Measurements from ENCODE around the gene SLFN11. TPM values are rescaled to one million over a fixed set of nuclear protein-coding genes. Genes with fewer than 3 reads are reported as not detected.
"Not testable (repeated sequence)": the region's sequence is repeated elsewhere in the genome, so short reads cannot be mapped to it uniquely, and the experiment has no call there.

The SLFN11 gene, protein sequence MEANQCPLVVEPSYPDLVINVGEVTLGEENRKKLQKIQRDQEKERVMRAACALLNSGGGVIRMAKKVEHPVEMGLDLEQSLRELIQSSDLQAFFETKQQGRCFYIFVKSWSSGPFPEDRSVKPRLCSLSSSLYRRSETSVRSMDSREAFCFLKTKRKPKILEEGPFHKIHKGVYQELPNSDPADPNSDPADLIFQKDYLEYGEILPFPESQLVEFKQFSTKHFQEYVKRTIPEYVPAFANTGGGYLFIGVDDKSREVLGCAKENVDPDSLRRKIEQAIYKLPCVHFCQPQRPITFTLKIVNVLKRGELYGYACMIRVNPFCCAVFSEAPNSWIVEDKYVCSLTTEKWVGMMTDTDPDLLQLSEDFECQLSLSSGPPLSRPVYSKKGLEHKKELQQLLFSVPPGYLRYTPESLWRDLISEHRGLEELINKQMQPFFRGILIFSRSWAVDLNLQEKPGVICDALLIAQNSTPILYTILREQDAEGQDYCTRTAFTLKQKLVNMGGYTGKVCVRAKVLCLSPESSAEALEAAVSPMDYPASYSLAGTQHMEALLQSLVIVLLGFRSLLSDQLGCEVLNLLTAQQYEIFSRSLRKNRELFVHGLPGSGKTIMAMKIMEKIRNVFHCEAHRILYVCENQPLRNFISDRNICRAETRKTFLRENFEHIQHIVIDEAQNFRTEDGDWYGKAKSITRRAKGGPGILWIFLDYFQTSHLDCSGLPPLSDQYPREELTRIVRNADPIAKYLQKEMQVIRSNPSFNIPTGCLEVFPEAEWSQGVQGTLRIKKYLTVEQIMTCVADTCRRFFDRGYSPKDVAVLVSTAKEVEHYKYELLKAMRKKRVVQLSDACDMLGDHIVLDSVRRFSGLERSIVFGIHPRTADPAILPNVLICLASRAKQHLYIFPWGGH
- 10 to 100 TPM; 10.9 to 28.4 (median 15.5) TPM for polyA plus RNA-seq (ENCODE audit: insufficient read length in 4 of 4)

DNA sequence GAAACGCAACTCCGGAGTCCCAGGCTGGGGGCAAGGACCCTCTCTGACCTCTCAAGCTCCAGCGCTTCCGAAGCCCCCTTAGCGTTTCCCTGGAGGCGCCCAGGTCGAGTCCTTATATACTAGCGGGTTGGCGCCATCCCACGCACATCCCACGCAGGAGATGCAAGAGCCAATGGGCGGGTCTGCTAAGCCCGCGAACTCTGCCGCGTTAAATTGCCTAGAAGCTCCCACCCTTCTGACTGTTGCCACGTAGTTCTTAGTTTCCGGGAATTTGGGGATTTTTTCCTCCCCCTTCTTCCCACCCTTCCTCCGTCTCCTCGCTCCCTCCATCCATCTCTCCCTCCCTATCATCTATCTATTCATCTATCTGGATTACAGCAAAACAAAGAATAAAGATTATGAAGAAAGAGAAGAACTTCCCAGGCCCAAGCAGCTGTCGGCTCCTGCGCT lies at the start of gene SLFN11:
TSS of gene SLFN11 (minus strand) at position 88 of the 450 bp plus-strand sequence. CDS start 9,814 bp downstream, outside the sequence.
- DNase-seq (ENCODE audit: low read depth in 4 of 4, low spot score in 3 of 4): peak; percentile 29 to 45 (median 32)

GRCh38 chr17:35421069-35421468 lies 47.6 kb upstream of the SLFN11 start:
- DNase-seq (ENCODE audit: low read depth in 4 of 4, low spot score in 3 of 4): not testable (repeated sequence)

DNA sequence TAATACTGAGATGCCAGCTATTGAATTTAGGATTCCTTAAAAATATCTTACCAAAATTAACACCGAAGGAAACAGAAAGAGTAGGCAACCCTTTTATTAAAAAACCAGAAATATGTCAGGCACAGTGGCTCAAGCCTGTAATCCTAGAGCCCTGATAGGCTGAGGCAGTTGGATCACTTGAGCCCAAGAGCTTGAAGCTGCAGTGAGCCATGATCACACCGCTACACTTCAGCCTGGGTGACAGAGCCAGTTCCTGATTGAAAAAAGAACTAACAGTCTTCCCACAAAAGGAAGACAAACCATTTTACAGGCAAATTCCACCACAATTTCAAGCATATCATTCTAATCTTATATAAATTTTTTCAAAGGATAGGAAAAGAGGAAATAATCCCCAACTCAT lies 43.2 kb upstream of the SLFN11 start:
- no peak for DNase-seq (ENCODE audit: low read depth in 4 of 4, low spot score in 3 of 4)

DNA sequence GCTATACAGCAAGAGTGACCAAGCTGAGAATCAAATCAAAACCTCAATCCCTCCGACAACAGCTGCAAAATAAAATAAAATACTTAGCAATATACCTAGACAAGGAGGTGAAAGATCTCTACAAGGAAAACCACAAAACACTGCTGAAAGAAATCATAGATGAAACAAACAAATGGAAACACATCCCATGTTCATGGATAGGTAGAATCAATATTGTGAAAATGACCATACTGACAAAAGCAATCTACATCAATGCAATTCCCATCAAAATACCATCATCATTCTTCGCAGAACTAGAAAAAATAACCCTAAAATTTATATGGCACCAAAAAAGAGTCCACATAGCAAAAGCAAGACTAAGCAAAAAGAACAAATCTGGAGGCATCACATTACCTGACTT lies 41.3 kb upstream of the SLFN11 start:
- not testable (repeated sequence) for DNase-seq (ENCODE audit: low read depth in 4 of 4, low spot score in 3 of 4)

DNA sequence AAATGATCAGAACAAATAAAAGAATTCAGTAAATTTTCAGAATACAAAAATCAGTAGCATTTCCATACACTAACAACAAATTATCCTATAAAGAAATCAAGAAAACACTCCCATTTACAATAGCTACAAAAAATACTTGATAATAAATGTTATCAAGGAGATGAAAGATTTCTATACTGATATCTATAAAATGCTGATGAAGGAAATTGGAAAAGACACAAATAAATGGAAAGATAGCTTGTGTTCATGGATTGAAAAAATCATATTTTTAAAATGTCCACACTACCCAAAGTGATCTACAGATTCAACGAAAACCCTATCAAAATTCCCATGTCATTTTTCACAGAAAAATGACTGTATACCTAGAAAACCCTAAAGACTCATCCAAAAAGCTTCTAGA lies 40.8 kb upstream of the SLFN11 start:
- DNase-seq (ENCODE audit: low read depth in 4 of 4, low spot score in 3 of 4): no peak

DNA sequence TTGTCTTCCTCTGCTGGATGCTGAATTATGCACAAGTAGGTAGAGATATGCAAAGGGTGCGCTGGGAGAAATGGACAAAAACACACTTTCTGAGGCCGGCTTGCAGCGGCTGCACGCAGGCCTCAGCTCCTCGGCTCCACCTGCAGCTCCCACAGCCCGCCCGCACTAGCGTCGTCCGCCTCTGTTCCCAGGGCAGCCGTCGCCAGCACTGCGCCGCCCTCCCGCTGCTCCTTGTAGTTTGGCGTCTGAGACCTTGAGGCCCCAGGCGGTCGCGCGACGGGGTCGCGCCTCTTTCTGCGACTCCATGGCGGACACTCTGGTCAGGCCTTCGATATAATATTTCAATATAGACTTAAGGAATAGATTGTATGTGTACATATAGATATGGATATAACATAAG lies 34.1 kb upstream of the SLFN11 start:
- DNase-seq (ENCODE audit: low read depth in 4 of 4, low spot score in 3 of 4): no peak

- DNase-seq (ENCODE audit: low read depth in 4 of 4, low spot score in 3 of 4): no peak
These were observed 33.1 kb upstream of the SLFN11 start for GRCh38 chr17:35406568-35406967.

GRCh38 chr17:35404360-35404759 lies 30.9 kb upstream of the SLFN11 start:
- DNase-seq (ENCODE audit: low read depth in 4 of 4, low spot score in 3 of 4): no peak

- not testable (repeated sequence) for DNase-seq (ENCODE audit: low read depth in 4 of 4, low spot score in 3 of 4)
These were observed 20.4 kb upstream of the SLFN11 start for GRCh38 chr17:35393783-35394182.

DNA sequence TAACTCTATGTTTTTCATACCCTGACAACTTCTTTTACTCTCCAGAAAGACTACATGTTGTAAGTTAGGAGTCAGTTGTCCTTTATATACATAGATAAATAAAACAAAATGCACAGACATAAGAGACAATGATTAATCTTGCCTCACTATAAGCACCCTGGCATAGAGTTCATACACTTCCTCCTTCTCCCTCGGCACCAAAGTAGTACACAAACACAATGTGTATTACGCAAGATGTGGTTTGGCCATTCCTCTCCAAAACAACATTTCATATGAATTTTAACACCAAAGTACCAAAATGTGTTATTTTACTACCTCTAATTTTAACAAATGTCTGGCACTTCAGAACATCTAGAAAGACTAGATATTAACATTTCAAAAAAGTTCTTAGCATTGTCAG lies 17.2 kb upstream of the SLFN11 start:
- no peak for DNase-seq (ENCODE audit: low read depth in 4 of 4, low spot score in 3 of 4)

DNA sequence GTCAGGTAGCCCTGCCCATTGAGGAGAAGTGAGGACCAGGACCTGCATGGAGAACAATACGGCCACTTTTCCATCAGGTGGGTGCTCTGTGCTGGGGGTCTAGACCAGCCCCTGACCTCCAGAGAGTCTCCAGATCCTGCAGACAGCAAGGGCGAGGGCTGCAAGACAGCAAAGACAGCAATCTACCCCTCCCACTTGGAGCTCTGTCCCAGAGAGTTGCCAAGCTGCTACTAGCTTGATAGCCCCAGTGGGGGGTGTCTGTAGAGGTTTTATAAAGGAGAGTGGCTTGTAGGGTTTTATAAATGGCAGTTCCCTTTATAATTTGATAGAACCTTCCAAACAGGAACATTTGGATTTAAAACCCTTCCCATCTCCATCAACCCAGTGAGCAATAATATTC lies 16.7 kb upstream of the SLFN11 start:
- no peak for DNase-seq (ENCODE audit: low read depth in 4 of 4, low spot score in 3 of 4)

DNA sequence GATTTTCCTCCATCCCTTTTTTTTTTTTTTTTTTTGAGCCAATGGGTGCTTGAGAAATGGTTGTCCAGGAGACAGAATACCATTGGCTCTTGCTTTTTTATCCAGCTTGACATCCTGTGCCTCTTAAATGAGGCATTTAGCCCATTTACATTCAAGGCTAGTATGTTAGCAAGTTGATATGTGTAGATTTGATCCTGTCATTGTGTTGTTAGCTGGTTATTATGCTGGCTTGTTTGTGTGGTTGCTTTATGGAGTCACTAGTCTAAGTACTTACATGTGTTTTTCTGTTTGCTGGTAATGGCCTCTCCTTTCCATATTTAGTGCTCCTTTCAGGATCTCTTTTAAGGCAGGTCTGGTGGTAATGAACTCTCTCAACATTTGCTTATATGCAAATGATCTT lies 14.1 kb upstream of the SLFN11 start:
- no peak for DNase-seq (ENCODE audit: low read depth in 4 of 4, low spot score in 3 of 4)

DNA sequence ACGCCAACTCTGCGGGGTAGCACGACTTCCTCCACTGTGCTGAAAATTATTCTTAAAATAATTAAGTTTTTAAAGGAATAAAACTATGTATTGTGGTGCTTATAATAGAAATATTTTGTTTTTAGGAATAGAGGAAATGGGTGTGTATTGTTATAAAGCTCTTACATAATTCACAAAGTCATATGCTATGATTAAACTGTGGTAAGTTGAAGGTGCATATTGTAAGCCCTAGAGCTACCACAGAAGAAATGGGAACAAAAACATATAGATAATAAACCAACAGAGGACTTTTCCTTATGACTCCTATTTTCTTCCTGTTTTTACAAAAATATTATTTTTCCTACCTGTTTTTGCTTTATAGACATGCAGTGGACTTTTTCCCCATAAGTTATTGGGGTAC lies 4.3 kb upstream of the SLFN11 start:
- no peak for DNase-seq (ENCODE audit: low read depth in 4 of 4, low spot score in 3 of 4)

- no peak for DNase-seq (ENCODE audit: low read depth in 4 of 4, low spot score in 3 of 4)
These were observed 3.6 kb upstream of the SLFN11 start for GRCh38 chr17:35377068-35377467.

DNA sequence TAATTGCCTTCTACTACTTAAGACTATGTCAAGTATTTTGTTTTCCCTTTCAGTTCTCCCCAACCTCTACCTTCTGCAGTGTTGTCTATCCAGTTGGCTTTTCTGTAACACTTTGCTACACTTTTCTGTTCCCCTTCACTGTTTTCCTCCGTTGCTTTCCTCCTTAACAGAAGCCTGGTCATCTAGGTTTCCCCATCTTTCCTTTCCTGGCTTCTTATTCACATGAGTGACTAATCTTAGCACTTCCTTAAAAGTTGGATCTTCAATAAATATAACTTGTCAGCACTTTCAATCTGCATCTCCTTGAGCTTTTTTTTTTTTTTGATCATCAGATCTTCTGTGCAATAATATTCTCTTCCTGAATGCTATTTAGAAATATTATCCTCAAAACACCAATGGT lies 2.8 kb upstream of the SLFN11 start:
- no peak for DNase-seq (ENCODE audit: low read depth in 4 of 4, low spot score in 3 of 4)

- DNase-seq (ENCODE audit: low read depth in 4 of 4, low spot score in 3 of 4): peak in 3 of 4 donors; percentile 5 to 27 (median 10)
These were observed 1.4 kb upstream of the SLFN11 start for GRCh38 chr17:35374766-35375344.

DNA sequence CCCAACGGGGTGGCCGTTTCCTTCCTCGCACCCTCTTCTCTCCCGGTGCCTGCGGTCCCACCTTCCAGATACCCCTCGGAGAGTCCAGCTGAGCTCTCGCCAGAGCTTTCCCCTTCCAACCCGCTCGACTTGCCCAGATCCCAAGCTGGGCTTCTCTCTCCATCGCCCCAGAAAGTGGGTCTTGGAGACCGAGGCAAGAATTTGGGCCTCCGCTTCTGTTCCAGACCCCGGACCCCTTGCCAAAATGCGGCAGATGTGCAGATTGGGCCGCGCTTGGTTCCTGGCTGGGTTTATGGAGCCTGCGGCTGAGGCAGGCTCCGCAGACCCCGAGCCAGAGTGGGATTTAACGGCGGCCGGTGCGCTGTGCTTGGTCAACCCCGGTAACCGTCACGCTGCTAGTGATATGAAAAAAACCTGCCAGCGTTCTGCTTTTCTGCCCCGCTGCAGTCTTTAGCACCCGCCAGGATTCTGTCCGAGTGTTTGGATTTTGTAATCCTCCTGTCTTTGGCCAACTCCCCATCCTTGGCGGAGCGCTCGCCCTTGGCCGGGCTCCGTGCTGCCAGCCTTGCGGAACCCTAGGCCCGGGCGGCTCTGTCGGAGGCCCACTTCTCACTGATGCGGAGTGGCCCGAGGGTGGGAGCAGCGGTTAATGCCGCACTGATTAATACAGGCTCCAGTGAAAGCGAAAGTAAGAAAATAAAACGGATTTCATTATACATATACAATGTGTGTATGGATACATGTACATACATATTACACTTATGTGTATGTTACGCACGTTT lies 754 bp upstream of the SLFN11 start:
- peak; percentile 14 to 31 (median 22) for DNase-seq (ENCODE audit: low read depth in 4 of 4, low spot score in 3 of 4)

DNA sequence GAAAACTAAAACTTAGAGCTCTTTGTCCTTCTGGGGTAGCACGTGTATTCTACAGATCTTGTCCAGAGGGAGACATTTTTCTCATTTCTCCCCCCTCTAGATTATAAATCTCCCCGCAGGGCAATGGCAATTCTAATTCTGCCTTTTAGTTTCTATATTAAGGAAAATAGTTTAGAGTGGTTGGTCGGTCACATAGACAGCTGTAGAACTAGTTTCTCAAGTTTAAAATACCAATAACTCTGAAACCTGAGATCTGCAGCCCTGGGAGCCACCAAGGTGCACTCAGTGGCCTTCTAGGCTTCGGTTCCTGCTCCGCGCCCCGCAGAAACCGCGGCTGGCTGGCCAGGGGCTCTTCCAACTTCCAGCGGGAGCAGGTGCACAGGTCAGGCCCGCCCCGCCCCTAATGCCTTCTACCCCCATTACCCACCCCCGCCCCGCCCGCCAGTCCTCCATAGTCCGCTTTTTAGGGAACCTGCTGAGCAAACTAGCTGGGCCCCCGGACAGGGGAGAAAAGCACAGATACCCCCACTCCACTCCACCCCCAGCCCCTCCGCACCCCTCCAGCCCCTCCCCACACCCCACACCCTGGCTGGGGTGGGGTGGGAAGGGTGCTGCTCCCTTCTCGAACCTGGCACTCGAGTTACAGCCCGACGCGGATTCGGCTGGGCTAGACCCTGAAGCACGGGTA lies 431 bp downstream of the SLFN11 start:
- peak in 2 of 4 donors; percentile 2 to 6 for DNase-seq (ENCODE audit: low read depth in 4 of 4, low spot score in 3 of 4)

GRCh38 chr17:35371934-35372333 lies 1.5 kb downstream of the SLFN11 start:
- DNase-seq (ENCODE audit: low read depth in 4 of 4, low spot score in 3 of 4): no peak
